ENCODE results near the gene RNF130.
"Not testable (repeated sequence)": the region's sequence is repeated elsewhere in the genome, so short reads cannot be mapped to it uniquely, and the experiment has no call there.

RNF130 gene

DNA sequence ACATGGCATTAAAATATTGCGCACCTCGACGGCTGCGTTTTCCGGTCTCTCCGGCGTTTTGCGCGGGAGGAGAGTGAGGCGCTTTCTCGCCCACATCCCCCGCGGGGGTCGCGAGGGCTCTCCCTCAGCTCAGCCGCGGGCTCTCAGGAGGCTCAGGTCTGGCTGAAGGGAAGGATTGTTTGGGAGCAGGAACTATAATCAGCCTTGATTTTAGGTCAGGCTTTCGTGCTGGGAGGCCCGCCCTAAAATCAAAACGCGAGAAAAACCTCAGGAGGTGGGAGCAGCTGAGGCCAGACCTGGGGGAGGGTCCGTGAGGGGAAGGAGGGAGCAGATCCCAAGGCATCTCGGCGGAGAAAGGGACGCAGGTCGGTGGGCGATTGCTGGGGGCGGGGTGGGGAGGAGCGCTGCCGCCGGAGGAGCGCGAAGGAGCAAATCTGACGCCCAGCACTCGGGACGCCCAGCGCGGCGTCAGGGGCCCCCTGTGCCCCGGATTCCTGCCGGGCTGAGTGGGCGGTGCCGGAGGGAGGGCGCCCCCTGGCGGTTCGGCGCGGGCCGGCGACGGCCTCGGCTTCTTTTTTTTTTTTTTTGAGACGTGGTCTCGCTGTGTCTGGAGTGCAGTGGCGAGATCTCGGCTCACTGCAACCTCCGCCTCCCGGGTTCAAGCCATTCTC is 18.7 kb upstream of the RNF130 start:
- peak overlapping the region; percentile 98 for H3K27ac ChIP-seq (ENCODE audit: low read length)
- H3K4me1 ChIP-seq (ENCODE audit: insufficient read depth, low read length), result peaks cover 10% of the 10 kb centered on the region; the same call in 1 of the 2 replicates
- H3K9ac ChIP-seq (ENCODE audit: low read depth, low read length), result peak overlapping the region; percentile 91
- peak overlapping the region; percentile 77; the same call in 1 of the 2 replicates for H3K4me3 ChIP-seq (ENCODE audit: low read length)
- no peaks in the 10 kb centered on the region for H3K36me3 ChIP-seq (ENCODE audit: insufficient read depth, low read depth, low read length)
- H3K27me3 ChIP-seq (ENCODE audit: insufficient read depth, low read length), result no peaks in the 10 kb centered on the region
- H3K9me3 ChIP-seq (ENCODE audit: insufficient read depth, low read depth, low read length), result no peaks in the 10 kb centered on the region

DNA sequence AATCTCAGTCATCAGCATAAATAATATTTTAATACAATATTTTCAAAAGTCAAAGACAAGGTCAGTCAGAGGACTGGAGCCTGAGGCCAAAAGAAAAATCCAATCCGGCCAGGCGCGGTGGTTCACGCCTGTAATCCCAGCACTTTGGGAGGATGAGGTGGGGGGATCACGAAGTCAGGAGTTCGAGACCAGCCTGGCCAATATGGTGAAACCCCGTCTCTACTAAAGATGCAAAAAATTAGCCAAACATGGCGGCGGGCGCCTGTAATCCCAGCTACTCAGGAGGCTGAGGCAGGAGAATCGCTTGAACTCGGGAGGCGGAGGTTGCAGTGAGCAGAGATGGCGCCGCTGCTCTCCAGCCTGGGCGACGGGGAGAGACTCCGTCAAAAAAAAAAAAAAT is 18.1 kb upstream of the RNF130 start:
- peak overlapping the region; percentile 77; the same call in 1 of the 2 replicates for H3K4me3 ChIP-seq (ENCODE audit: low read length)
- H3K9ac ChIP-seq (ENCODE audit: low read depth, low read length), result peak overlapping the region; percentile 91; the same call in 1 of the 2 replicates
- not testable (repeated sequence) for H3K36me3 ChIP-seq (ENCODE audit: insufficient read depth, low read depth, low read length); H3K9me3 ChIP-seq (ENCODE audit: insufficient read depth, low read depth, low read length); H3K27me3 ChIP-seq (ENCODE audit: insufficient read depth, low read length); H3K27ac ChIP-seq (ENCODE audit: low read length)
- H3K4me1 ChIP-seq (ENCODE audit: insufficient read depth, low read length), result peaks cover 16% of the 10 kb centered on the region

DNA sequence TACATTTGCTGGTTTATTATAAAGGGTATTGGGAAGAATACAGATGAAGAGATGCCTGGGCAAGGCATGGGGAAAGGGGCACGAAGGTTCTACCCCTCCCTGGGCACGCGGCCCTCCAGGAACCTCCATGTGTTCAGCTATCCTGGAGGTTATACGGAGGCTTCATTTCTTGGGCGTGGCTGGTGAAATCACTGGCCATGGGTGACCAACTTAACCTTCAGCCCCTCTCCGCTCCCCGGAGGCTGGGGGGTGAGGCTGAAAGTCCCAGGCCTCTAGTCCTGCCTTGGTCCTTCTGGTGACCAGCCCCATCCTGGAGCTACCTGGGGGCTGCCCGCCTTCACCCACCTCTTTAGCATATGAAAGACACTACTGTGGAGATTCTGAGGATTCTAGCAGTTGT is 17.0 kb upstream of the RNF130 start:
- Histone ChIP-seq H3K27me3 (ENCODE audit: insufficient read depth, low read length) (no peaks in the 10 kb centered on the region), H3K4me3 (ENCODE audit: low read length) (no peak overlapping the region), H3K9ac (ENCODE audit: low read depth, low read length) (no peak overlapping the region), H3K27ac (ENCODE audit: low read length) (no peak overlapping the region), H3K36me3 (ENCODE audit: insufficient read depth, low read depth, low read length) (no peaks in the 10 kb centered on the region), H3K4me1 (ENCODE audit: insufficient read depth, low read length) (peaks cover 26% of the 10 kb centered on the region), H3K9me3 (ENCODE audit: insufficient read depth, low read depth, low read length) (no peaks in the 10 kb centered on the region)

DNA sequence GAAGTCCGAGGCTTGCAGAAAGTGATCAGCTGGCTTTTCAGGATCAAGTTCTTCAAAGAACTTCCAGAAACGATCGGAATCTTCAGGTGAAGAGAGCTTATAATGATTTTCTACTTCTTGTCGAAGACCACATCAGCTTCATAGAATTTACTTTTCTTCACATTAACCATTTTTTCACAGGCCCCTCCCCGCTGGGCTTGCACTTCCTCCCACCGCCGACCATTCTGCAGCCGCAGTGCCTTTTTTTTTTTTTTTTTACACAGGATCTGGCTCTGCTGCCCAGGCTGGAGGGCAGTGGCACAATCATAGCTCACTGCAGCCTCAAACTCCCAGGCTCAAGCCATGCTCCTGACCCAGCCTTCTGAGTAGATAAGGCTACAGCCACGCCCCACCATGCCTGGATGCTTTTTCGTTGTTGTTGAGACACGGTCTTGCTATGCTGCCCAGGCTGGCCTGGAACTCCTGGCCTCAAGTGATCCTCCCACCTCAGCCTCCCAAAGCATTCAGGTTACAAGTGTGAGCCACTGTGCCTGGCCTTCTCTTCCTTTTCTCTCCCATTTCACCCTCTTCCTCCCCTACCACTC is 15.3 kb upstream of the RNF130 start:
- Histone ChIP-seq H3K9me3 (ENCODE audit: insufficient read depth, low read depth, low read length) (no peaks in the 10 kb centered on the region), H3K27me3 (ENCODE audit: insufficient read depth, low read length) (no peaks in the 10 kb centered on the region), H3K4me1 (ENCODE audit: insufficient read depth, low read length) (peaks cover 40% of the 10 kb centered on the region), H3K36me3 (ENCODE audit: insufficient read depth, low read depth, low read length) (no peaks in the 10 kb centered on the region), H3K27ac (ENCODE audit: low read length) (no peak overlapping the region), H3K9ac (ENCODE audit: low read depth, low read length) (no peak overlapping the region; the same call in 1 of the 2 replicates), H3K4me3 (ENCODE audit: low read length) (no peak overlapping the region)

DNA sequence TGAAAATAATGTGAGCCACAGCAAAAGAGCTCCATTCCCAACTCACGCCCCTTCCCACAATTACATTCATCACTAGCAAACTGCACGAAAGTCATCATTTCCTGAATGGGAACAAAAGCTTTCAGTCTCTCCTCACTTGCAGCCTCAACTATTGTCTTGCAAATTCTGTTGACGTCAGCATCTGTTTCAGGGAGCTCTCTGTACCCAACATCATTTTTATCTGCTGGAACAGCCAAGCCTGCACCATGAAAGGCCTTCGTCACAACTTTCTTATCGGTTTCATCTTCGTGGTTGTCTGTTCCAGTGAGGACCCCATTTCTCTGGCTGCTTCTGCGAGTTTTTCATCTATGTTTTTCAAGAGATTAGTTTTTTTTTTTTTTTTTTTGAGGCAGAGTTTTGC is 14.3 kb upstream of the RNF130 start:
- H3K27ac ChIP-seq (ENCODE audit: low read length), result no peak overlapping the region
- H3K9me3 ChIP-seq (ENCODE audit: insufficient read depth, low read depth, low read length), result no peaks in the 10 kb centered on the region
- no peaks in the 10 kb centered on the region for H3K27me3 ChIP-seq (ENCODE audit: insufficient read depth, low read length)
- H3K4me1 ChIP-seq (ENCODE audit: insufficient read depth, low read length), result peaks cover 40% of the 10 kb centered on the region
- H3K9ac ChIP-seq (ENCODE audit: low read depth, low read length), result no peak overlapping the region; the same call in 1 of the 2 replicates
- no peaks in the 10 kb centered on the region for H3K36me3 ChIP-seq (ENCODE audit: insufficient read depth, low read depth, low read length)
- H3K4me3 ChIP-seq (ENCODE audit: low read length), result no peak overlapping the region

DNA sequence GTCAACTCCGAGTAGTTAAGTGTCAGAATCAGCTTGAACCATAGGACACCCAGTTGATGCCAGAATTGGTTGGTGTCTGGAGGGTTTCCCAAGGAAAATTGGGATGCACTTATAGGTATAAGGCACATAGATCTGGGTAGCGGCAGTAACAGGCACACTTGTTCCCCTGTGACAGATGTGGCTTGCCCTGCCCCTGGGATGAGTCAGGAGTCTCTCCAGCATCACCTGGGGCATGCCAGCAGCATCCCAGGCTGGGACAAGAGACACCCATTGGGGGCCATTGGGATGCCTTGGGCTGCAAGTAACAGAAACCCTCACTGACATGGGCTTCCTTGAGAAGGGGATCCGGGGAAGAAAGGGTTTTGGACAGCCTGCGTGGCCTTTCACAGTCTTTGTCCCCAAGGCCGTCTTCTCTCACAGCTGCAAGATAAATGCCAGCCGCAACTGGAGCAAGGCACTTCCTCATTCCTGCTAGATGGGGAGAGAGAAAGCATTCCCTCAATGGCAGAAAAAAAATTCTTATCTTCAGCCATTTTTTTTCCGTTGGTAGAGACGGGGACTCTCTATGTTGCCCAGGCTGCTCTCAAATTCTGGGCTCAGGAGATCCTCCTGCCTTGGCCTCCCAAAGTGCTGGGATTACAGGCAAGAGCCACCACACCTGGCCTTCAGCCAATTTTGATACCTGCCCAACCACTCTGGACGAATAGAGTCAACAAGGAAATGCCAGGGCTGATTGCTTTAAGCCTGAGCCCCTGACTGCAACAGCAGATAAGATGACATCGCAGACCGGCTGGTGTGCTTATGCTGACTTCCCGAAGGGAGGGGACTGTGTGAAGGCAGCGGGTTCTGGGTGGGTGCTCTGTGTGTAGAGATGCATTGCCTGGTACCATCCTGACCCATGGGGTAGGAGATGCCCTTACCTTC is 13.3 kb upstream of the RNF130 start:
- Histone ChIP-seq H3K9ac (ENCODE audit: low read depth, low read length) (0 out of 2 replicates have a peak overlapping the region, but pooled peaks have one; percentile 18), H3K4me3 (ENCODE audit: low read length) (no peak overlapping the region), H3K27me3 (ENCODE audit: insufficient read depth, low read length) (no peaks in the 10 kb centered on the region), H3K9me3 (ENCODE audit: insufficient read depth, low read depth, low read length) (peaks cover 4% of the 10 kb centered on the region), H3K27ac (ENCODE audit: low read length) (no peak overlapping the region), H3K36me3 (ENCODE audit: insufficient read depth, low read depth, low read length) (no peaks in the 10 kb centered on the region), H3K4me1 (ENCODE audit: insufficient read depth, low read length) (peaks cover 40% of the 10 kb centered on the region)

DNA sequence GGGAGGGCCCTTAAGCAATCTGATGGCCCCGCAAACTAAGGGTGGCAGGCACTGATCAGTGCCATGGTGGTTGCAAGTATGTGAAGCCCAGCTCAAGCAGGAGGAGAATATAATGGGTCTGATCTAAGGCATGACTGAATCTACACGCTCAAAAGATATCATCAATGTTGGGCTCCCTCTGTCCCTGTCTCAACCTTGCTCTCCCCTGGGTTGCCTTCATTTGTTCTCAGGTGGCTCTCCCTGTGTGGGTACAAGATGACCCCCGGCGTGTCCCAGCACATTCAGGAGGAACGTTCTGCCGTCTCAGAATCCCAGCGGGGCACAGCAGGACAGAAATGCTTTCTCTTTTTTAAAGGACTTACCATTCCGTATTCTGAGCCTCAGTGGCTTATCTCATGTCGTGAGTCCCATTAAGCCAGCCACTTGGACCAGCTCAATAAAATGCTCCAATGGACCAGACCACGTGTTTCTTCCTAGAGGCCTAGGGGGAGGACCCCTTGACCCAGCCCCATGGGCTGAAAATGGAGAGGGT is 12.0 kb upstream of the RNF130 start:
- peak overlapping the region; percentile 25; the same call in 1 of the 2 replicates for H3K4me3 ChIP-seq (ENCODE audit: low read length)
- H3K36me3 ChIP-seq (ENCODE audit: insufficient read depth, low read depth, low read length), result no peaks in the 10 kb centered on the region
- peak overlapping the region; percentile 96 for H3K27ac ChIP-seq (ENCODE audit: low read length)
- H3K27me3 ChIP-seq (ENCODE audit: insufficient read depth, low read length), result no peaks in the 10 kb centered on the region
- H3K9me3 ChIP-seq (ENCODE audit: insufficient read depth, low read depth, low read length), result peaks cover 4% of the 10 kb centered on the region
- peaks cover 40% of the 10 kb centered on the region for H3K4me1 ChIP-seq (ENCODE audit: insufficient read depth, low read length)
- peak overlapping the region; percentile 82 for H3K9ac ChIP-seq (ENCODE audit: low read depth, low read length)

DNA sequence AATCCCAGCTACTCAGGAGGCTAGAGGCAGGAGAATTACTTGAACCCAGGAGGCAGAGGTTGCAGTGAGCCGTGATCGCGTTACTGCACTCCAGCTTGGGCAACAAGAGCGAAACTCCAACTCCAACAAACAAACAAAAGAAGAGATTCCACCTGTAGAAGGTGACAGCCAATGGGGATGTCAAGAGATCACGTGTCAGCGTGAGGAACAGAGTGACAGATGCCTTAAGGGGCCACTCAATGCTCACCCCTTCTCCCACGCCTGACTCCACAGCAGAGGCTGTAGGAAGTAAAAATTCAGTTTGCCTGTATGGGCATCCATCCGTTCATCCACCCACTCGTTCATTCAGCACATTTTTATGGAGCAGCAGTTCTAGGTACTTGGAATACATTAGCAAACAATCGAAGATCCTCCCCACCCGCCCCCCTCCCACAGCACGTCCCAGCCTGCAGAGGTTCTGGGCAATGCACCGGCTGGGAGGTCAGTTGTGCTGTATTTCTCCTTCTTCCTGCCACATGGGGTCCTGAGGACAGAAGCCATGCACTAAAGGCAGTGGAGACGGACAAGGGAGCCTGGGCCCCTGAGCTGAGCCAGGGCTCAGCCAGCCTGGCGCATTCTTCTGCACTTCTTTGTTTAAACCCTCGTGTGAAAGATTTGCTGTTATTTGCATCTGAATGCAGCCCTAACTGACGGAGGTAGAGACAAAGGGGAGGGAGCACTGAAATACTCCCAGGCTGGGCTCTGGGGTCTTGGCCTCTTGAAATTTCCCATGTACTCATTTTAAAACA is 11.3 kb upstream of the RNF130 start:
- H3K36me3 ChIP-seq (ENCODE audit: insufficient read depth, low read depth, low read length), result no peaks in the 10 kb centered on the region
- no peaks in the 10 kb centered on the region for H3K27me3 ChIP-seq (ENCODE audit: insufficient read depth, low read length)
- H3K4me1 ChIP-seq (ENCODE audit: insufficient read depth, low read length), result peaks cover 34% of the 10 kb centered on the region
- H3K9ac ChIP-seq (ENCODE audit: low read depth, low read length), result peak overlapping the region; percentile 82
- peaks cover 4% of the 10 kb centered on the region for H3K9me3 ChIP-seq (ENCODE audit: insufficient read depth, low read depth, low read length)
- peak overlapping the region; percentile 25; the same call in 1 of the 2 replicates for H3K4me3 ChIP-seq (ENCODE audit: low read length)
- peak overlapping the region; percentile 96 for H3K27ac ChIP-seq (ENCODE audit: low read length)

DNA sequence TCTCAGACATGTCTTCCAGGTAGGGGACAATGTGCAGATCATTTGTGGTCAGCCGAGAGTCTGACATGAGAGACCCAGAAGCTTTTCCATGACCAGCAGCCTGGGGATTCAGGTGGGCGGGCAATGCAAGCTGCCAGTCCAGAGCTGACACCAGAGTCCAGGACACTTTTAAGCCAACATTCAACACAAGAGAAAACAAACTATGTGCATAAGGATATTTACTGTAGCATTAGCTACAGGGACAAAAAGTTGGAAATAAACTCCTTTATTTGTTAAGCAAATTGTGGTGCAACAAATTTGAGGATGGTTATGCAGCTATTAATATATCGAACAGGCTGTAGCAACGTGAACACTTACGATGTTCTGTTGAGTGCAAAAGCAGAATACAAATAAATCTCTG is 9.9 kb upstream of the RNF130 start:
- no peak overlapping the region for H3K27ac ChIP-seq (ENCODE audit: low read length)

DNA sequence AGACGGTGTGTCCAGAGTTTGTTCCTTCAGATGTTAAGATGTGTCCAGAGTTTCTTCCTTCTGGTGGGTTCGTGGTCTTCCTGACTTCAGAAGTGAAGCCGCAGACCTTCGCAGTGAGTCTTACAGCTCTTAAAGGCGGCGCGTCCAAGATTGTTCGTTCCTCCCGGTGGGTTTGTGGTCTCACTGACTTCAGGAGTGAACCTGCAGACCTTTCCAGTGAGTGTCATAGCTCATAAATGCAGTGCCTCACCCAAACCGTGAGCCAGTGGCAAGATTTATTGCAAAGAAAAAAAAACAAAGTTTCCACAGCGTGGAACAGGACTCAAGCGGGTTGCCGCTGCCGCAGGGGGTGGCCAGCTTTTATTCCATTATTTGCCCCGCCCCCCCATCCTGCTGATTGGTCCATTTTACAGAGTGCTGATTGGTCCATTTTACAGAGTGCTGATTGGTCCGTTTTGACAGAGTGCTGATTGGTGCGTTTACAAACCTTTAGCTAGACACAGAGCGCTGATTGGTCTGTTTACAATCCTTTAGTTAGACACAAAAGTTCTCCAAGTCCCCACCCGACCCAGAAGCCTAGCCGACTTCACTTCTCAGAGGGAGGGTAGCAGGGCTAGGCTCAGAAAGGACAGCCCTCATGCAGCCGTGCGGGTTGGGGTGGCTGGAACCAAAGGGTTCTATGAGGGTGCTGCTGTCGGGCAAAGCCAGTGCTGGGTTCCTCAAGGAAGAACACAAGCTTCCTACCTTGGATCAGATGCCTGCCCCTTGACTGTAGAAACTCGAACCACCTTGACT is 9.1 kb upstream of the RNF130 start:
- Histone ChIP-seq H3K9ac (ENCODE audit: low read depth, low read length) (no peak overlapping the region), H3K36me3 (ENCODE audit: insufficient read depth, low read depth, low read length) (no peaks in the 10 kb centered on the region), H3K4me3 (ENCODE audit: low read length) (no peak overlapping the region), H3K27ac (ENCODE audit: low read length) (no peak overlapping the region), H3K9me3 (ENCODE audit: insufficient read depth, low read depth, low read length) (peaks cover 4% of the 10 kb centered on the region), H3K4me1 (ENCODE audit: insufficient read depth, low read length) (peaks cover 34% of the 10 kb centered on the region), H3K27me3 (ENCODE audit: insufficient read depth, low read length) (no peaks in the 10 kb centered on the region)

More for the DNA sequence above, 9.9 kb upstream of the RNF130 start:
- Histone ChIP-seq H3K9ac (ENCODE audit: low read depth, low read length) (no peak overlapping the region), H3K4me1 (ENCODE audit: insufficient read depth, low read length) (peaks cover 34% of the 10 kb centered on the region), H3K27me3 (ENCODE audit: insufficient read depth, low read length) (no peaks in the 10 kb centered on the region), H3K4me3 (ENCODE audit: low read length) (no peak overlapping the region), H3K9me3 (ENCODE audit: insufficient read depth, low read depth, low read length) (peaks cover 4% of the 10 kb centered on the region), H3K36me3 (ENCODE audit: insufficient read depth, low read depth, low read length) (no peaks in the 10 kb centered on the region)

Measured in iPS-20b (cell line).